ENCODE results near the gene KCNQ2.

DNA sequence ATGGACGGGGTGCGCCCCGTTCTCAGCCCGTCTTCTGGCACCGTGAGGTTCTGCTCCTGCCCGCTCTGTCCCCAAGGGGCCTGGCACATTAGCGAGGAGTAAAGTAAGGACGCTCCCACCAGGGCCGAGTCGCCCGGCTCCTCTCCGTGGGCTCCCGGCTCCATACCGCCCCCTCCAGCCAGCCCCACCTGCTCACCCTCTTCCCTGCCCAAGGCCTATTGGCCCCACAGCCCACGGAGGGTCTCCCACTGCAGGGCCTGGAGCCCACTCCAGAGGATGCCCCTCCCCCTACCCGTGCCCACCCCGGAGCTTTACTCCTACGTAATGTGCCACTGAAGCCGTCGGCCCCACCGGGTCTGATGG is 63.8 kb downstream of the KCNQ2 start:
- TF ChIP-seq, protein P1, sequence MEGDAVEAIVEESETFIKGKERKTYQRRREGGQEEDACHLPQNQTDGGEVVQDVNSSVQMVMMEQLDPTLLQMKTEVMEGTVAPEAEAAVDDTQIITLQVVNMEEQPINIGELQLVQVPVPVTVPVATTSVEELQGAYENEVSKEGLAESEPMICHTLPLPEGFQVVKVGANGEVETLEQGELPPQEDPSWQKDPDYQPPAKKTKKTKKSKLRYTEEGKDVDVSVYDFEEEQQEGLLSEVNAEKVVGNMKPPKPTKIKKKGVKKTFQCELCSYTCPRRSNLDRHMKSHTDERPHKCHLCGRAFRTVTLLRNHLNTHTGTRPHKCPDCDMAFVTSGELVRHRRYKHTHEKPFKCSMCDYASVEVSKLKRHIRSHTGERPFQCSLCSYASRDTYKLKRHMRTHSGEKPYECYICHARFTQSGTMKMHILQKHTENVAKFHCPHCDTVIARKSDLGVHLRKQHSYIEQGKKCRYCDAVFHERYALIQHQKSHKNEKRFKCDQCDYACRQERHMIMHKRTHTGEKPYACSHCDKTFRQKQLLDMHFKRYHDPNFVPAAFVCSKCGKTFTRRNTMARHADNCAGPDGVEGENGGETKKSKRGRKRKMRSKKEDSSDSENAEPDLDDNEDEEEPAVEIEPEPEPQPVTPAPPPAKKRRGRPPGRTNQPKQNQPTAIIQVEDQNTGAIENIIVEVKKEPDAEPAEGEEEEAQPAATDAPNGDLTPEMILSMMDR (IDR thresholded peaks at IDR 0.05): no peak
- no peak for TF ChIP-seq POLR2A (IDR thresholded peaks at IDR 0.05)

Measured in testis (tissue), 2 donors.